ENCODE measurements around the gene CHDH. TPM values are rescaled to one million over a fixed set of nuclear protein-coding genes. Genes with fewer than 3 reads are reported as not detected.

The CHDH gene
- total and polyA plus RNA-seq, 2 experiments from 2014 or later: 31.1 to 62.6 TPM

- Histone ChIP-seq H3K4me1 (ENCODE audit: insufficient read depth) (peaks cover 7% of the 10 kb centered on the region), H3K9me2 (replicated peaks; ENCODE audit: insufficient read depth) (no peaks in the 10 kb centered on the region), H3K9me3 (ENCODE audit: low read depth) (no peaks in the 10 kb centered on the region), H3K27me3 (no peaks in the 10 kb centered on the region), H3K36me3 (replicated peaks; ENCODE audit: insufficient read depth, low read depth) (no peaks in the 10 kb centered on the region), H2AFZ (no peak overlapping the region), H3K27ac (no peak overlapping the region), H3K4me2 (no peak overlapping the region), H3K4me3 (no peak overlapping the region), H4K20me1 (ENCODE audit: insufficient read depth, poor library complexity, severe bottlenecking) (no peaks in the 10 kb centered on the region), H3K79me2 (peaks cover 7% of the 10 kb centered on the region)
- TF ChIP-seq EZH2phosphoT487 (IDR thresholded peaks at IDR 0.05; ENCODE audit: low read depth, severe bottlenecking, unreplicated experiment) (no peak), CTCF (IDR thresholded peaks at IDR 0.05; ENCODE audit: poor library complexity) (no peak), EZH2 (IDR thresholded peaks at IDR 0.05; ENCODE audit: borderline replicate concordance) (no peak)
- WGBS (ENCODE audit: low lambda C conversion rate, missing lambda C conversion rate): 74% methylated on average over 5 of the region's 5 CpGs
- DNase-seq (ENCODE audit: low spot score): no peak
These were observed 24.5 kb downstream of the CHDH start for GRCh38 chr3:53821631-53822121.

- Histone ChIP-seq H2AFZ (no peak overlapping the region), H3K36me3 (replicated peaks; ENCODE audit: insufficient read depth, low read depth) (no peaks in the 10 kb centered on the region), H3K4me3 (no peak overlapping the region), H3K79me2 (no peaks in the 10 kb centered on the region), H3K4me1 (ENCODE audit: insufficient read depth) (peaks cover 7% of the 10 kb centered on the region), H3K9me3 (ENCODE audit: low read depth) (no peaks in the 10 kb centered on the region), H3K27me3 (no peaks in the 10 kb centered on the region), H4K20me1 (ENCODE audit: insufficient read depth, poor library complexity, severe bottlenecking) (no peaks in the 10 kb centered on the region), H3K4me2 (no peak overlapping the region), H3K9me2 (replicated peaks; ENCODE audit: insufficient read depth) (no peaks in the 10 kb centered on the region), H3K27ac (no peak overlapping the region)
- WGBS (ENCODE audit: low lambda C conversion rate, missing lambda C conversion rate): 89% methylated on average over 20 of the region's 21 CpGs
- no peak for DNase-seq (ENCODE audit: low spot score)
- TF ChIP-seq EZH2 (IDR thresholded peaks at IDR 0.05; ENCODE audit: borderline replicate concordance) (no peak), CTCF (IDR thresholded peaks at IDR 0.05; ENCODE audit: poor library complexity) (no peak), EZH2phosphoT487 (IDR thresholded peaks at IDR 0.05; ENCODE audit: low read depth, severe bottlenecking, unreplicated experiment) (no peak)
These were observed 25.3 kb downstream of the CHDH start for GRCh38 chr3:53820756-53821580.

DNA sequence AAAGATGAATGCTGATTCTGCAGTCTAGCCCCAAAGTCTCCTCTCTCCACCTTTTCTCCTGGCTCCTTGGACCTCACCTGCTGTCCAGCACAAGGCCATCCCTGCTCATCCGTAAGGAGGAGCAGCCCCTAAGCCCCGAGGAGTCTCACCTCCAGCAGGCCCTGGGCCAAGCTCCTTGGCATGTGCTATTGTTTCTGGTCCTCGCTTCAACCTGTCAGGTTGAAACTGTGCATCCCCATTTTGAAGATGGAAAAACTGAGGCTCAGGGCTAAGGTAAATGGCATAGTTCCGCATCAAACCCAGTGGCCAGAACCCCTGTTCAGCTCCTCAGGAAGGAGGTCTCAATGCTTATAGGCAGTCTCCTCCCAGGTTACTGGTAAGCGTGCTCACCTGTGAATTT lies 26.1 kb downstream of the CHDH start:
- Histone ChIP-seq H3K36me3 (replicated peaks; ENCODE audit: insufficient read depth, low read depth) (no peaks in the 10 kb centered on the region), H3K4me3 (no peak overlapping the region), H3K79me2 (no peaks in the 10 kb centered on the region), H3K4me2 (no peak overlapping the region), H4K20me1 (ENCODE audit: insufficient read depth, poor library complexity, severe bottlenecking) (no peaks in the 10 kb centered on the region), H3K9me2 (replicated peaks; ENCODE audit: insufficient read depth) (no peaks in the 10 kb centered on the region), H3K27me3 (no peaks in the 10 kb centered on the region), H3K9me3 (ENCODE audit: low read depth) (no peaks in the 10 kb centered on the region), H3K27ac (no peak overlapping the region), H2AFZ (no peak overlapping the region), H3K4me1 (ENCODE audit: insufficient read depth) (peaks cover 7% of the 10 kb centered on the region)
- TF ChIP-seq EZH2phosphoT487 (IDR thresholded peaks at IDR 0.05; ENCODE audit: low read depth, severe bottlenecking, unreplicated experiment) (no peak), EZH2 (IDR thresholded peaks at IDR 0.05; ENCODE audit: borderline replicate concordance) (no peak), CTCF (IDR thresholded peaks at IDR 0.05; ENCODE audit: poor library complexity) (no peak)
- WGBS (ENCODE audit: low lambda C conversion rate, missing lambda C conversion rate): 91% methylated on average over 5 of the region's 5 CpGs
- no peak for DNase-seq (ENCODE audit: low spot score)

Measured in hepatocyte (in vitro differentiated cells).